ENCODE data around the gene LAS1L.

GRCh38 chrX:65536291-65536690 is 1.7 kb upstream of the LAS1L start:
- TF ChIP-seq CTCF (IDR thresholded peaks at IDR 0.05) (no peak), EZH2phosphoT487 (IDR thresholded peaks at IDR 0.05) (no peak), EZH2 (IDR thresholded peaks at IDR 0.05) (no peak)

All from neural progenitor cell (in vitro differentiated cells).